A172 (cell line): ENCODE measurements around the gene JMJD1C. TPM values are rescaled to one million over a fixed set of nuclear protein-coding genes. Genes with fewer than 3 reads are reported as not detected.
A peak's percentile ranks its signal among the peaks of the same experiment; 100 is the strongest.

Experiments used
- DNase-seq: peaks from one replicate; pipeline ENCODE4 v3.0.0-alpha.2; 2015; ENCODE audit warnings: low spot score
- total RNA-seq: library from RNA; depleted of rRNA; stranded (reverse); fragments of >200 nt; shearing (Covaris generic); gene quantifications from 2 replicates; pipeline ENCODE4 v1.2.3, GENCODE V29; 2014

Gene JMJD1C
- total RNA-seq, 1 experiment from 2014 or later, result 98.3 TPM

- peak; percentile 8 for DNase-seq
Measured at GRCh38 chr10:63438506-63439498, 27.0 kb downstream of the JMJD1C start.

- peak; percentile 13 for DNase-seq
Measured at GRCh38 chr10:63437116-63437949, 28.4 kb downstream of the JMJD1C start.

GRCh38 chr10:63436225-63436624 lies 29.6 kb downstream of the JMJD1C start:
- no peak for DNase-seq

- DNase-seq, result no peak
Measured at GRCh38 chr10:63434866-63435854, 30.6 kb downstream of the JMJD1C start.

GRCh38 chr10:63431962-63432797 lies 33.6 kb downstream of the JMJD1C start:
- peak; percentile 21 for DNase-seq

GRCh38 chr10:63430999-63431356 lies 34.8 kb downstream of the JMJD1C start:
- no peak for DNase-seq

- peak; percentile 61 for DNase-seq
Measured at GRCh38 chr10:63430091-63430998, 35.4 kb downstream of the JMJD1C start.

GRCh38 chr10:63429281-63429680 lies 36.5 kb downstream of the JMJD1C start:
- no peak for DNase-seq

- no peak for DNase-seq
Measured at GRCh38 chr10:63427013-63427412, 38.8 kb downstream of the JMJD1C start.

- DNase-seq, result no peak
Measured at GRCh38 chr10:63425512-63425911, 40.3 kb downstream of the JMJD1C start.

GRCh38 chr10:63424576-63424975 lies 41.2 kb downstream of the JMJD1C start:
- no peak for DNase-seq

- no peak for DNase-seq
Measured at GRCh38 chr10:63423494-63423893, 42.3 kb downstream of the JMJD1C start.

GRCh38 chr10:63421591-63421990 lies 44.2 kb downstream of the JMJD1C start:
- DNase-seq, result no peak

GRCh38 chr10:63416376-63416775 lies 49.4 kb downstream of the JMJD1C start:
- no peak for DNase-seq

GRCh38 chr10:63415640-63416244 lies 50.0 kb downstream of the JMJD1C start:
- no peak for DNase-seq

- no peak for DNase-seq
Measured at GRCh38 chr10:63414481-63415260, 51.1 kb downstream of the JMJD1C start.

- DNase-seq, result no peak
Measured at GRCh38 chr10:63413429-63413828, 52.3 kb downstream of the JMJD1C start.

- no peak for DNase-seq
Measured at GRCh38 chr10:63412304-63412703, 53.5 kb downstream of the JMJD1C start.
